ENCODE results near the gene ADAP1.

DNA sequence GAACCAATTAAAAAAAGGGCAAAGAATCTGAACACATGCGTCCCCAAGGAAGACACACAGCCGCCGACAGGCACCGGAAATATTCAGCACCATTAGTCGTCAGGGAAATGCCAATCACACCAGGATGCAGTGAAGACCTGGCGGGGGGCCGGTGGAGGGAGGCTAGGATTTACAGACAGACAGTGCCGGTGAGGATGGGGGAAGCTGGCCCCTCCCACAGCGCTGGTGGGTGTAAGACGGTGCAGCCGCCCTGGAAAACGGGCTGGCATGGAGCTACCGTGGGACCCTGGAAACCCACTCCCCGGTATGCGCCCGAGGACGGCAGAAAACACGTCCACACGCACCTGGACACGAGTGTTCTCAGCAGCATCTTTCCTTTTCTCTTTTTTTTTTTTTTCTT lies 4.8 kb upstream of the ADAP1 start:
- TF ChIP-seq POLR2A (IDR thresholded peaks at IDR 0.05; ENCODE audit: low read depth, low read length) (no peak), POLR2AphosphoS5 (IDR thresholded peaks at IDR 0.05; ENCODE audit: low read depth, low read length) (no peak)
